ENCODE results near the gene MXRA8.

GRCh38 chr1:1312450-1313314 lies 45.7 kb downstream of the MXRA8 start:
- TF ChIP-seq CTCF (IDR thresholded peaks at IDR 0.05; ENCODE audit: low read depth, low read length, poor library complexity, severe bottlenecking): no peak
- TF ChIP-seq EZH2phosphoT487 (IDR thresholded peaks at IDR 0.05; ENCODE audit: borderline replicate concordance, low read length): no peak

Measured in DOHH2 (cell line).